Epithelial cell of proximal tubule (primary cell): ENCODE data around the gene ICE2. TPM values are rescaled to one million over a fixed set of nuclear protein-coding genes. Genes with fewer than 3 reads are reported as not detected.
A peak's percentile ranks its signal among the peaks of the same experiment; 100 is the strongest.

Experiments
- DNase-seq: peaks from one replicate; pipeline ENCODE4 v3.0.0-alpha.2; 2011; ENCODE audit warnings: low read depth
- H3K4me3 ChIP-seq: 2 replicates; pipeline ENCODE4 v1.5.1; 2011; ENCODE audit warnings: low read depth, mild to moderate bottlenecking, low read length
- total RNA-seq: library from RNA; depleted of rRNA; stranded (reverse); fragments of >200 nt; gene quantifications from 2 replicates; pipeline ENCODE4 v1.2.3, GENCODE V29; 2015
- TF ChIP-seq, protein P1 (sequence below): conservative IDR thresholded peaks from 2 replicates; pipeline ENCODE4 v1.5.1; 2012; ENCODE audit warnings: low read depth, mild to moderate bottlenecking, low read length

ICE2 gene
- total RNA-seq, 1 donor from 2014 or later: 10.6 TPM

DNA sequence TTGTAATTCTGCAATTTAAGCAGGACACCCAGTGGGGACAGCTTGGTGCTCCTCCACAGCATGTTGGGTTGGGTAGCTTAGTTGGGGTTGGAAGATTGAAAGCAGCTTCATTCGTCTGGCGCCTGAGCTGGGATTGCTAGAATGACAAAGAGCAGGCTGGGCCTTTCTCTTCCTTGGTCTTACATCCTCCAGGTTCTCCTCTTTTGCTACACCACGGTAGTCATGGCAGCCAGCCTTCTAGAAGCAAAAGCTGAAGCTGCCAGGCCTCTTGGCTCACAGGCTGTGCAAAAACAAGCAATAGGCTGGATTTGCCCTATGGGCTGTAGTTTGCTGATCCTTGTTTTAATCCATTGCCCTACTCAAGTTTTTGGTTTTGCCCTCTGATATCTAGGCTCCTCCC, 78.0 kb downstream of the ICE2 start:
- DNase-seq: no peak
- TF ChIP-seq, protein P1, sequence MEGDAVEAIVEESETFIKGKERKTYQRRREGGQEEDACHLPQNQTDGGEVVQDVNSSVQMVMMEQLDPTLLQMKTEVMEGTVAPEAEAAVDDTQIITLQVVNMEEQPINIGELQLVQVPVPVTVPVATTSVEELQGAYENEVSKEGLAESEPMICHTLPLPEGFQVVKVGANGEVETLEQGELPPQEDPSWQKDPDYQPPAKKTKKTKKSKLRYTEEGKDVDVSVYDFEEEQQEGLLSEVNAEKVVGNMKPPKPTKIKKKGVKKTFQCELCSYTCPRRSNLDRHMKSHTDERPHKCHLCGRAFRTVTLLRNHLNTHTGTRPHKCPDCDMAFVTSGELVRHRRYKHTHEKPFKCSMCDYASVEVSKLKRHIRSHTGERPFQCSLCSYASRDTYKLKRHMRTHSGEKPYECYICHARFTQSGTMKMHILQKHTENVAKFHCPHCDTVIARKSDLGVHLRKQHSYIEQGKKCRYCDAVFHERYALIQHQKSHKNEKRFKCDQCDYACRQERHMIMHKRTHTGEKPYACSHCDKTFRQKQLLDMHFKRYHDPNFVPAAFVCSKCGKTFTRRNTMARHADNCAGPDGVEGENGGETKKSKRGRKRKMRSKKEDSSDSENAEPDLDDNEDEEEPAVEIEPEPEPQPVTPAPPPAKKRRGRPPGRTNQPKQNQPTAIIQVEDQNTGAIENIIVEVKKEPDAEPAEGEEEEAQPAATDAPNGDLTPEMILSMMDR: no peak
- H3K4me3 ChIP-seq: no peak overlapping the region

DNA sequence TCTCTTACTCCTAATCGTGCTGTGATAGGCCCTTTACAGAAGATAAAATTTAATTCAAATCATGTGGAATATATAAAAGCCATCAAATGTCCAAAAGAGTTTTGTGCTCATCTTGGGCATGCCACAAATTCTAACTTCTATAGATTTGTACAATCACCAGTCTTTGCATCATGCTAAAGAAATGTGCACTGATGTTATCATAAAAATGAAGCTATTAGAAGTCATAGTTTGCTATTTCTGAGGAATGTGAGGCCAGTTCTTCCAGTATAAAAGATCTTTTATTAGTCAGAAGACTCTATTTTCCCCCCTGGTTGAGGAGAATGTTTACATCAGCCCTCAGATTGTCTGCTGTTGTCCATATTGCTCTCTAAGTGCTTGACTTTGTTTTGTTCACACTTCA, 79.0 kb downstream of the ICE2 start:
- DNase-seq: no peak
- TF ChIP-seq, protein P1: no peak
- H3K4me3 ChIP-seq: no peak overlapping the region

DNA sequence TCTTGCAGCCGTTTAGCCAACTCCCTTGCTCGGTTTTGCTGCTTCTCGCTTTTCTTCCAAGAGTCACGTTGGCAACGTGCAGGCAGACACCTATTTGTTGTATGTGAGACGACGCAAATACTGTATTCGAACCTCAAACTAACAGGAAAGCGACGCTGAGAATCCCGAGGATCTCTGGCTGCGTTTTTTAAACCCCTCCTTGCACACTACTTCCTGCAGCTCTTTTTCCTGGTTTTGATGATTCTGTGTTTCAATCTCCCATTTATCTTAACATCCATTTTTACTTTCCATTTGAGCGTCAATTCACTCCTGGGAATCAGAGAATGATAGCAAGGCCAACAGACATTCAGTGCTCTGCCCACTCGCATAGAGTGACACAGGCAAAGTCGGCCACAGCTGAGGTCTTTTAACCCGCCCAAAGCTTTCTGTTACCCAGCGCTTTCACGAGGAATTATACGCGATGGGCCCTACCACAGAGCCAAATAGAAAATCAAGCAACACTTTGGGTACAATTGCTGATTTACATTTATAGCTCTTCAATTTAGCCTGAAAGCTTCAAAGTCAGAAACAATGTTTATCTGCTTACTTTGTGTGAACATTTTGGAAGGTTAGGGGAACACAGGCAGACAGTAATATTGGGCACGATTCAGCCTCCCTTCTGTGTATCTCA, 79.6 kb downstream of the ICE2 start:
- peak overlapping the region; percentile 91 for H3K4me3 ChIP-seq
- TF ChIP-seq, protein P1: no peak
- DNase-seq: no peak

DNA sequence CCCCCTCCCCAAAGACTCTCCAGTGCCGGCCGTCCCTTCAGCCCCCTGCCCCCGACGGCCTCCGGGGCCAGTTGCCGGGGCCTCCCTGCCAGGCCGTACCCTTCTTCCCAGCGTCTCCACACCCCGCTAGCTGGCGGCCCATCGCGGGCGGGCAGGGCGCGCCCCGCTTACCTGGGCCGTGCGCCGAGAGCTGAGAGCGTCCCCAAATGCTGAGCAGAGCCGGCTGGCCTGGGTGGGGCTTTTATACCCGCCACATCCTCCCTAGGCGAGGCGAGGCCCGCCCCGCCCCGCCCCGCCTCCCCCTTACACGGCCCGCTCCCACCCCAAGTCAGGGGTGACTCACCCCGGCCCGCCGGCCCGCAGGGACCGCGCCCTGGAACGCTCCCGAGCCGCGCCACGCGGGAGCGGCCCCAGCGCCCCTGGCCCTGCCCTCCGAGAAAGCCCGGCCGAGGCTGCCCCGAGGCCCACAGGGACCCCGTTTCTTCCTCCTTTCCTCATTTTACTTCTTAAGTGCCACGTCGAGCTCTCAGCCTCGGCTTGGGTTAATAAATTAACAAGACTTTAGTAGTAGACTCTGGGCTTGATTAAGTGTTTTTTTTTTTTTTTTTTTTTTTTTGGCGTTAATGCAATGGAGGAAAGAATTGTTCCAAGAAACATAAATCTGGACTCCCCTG, 81.0 kb downstream of the ICE2 start, which contains the start of gene ANXA2:
Gene ANXA2 (minus strand): TSS at position 215 of the 674 bp plus-strand sequence. CDS start 11,911 bp downstream, outside the sequence.
- TF ChIP-seq, protein P1: no peak
- peak within 1 kb of the TSS; percentile 91 for H3K4me3 ChIP-seq
- no peak for DNase-seq

DNA sequence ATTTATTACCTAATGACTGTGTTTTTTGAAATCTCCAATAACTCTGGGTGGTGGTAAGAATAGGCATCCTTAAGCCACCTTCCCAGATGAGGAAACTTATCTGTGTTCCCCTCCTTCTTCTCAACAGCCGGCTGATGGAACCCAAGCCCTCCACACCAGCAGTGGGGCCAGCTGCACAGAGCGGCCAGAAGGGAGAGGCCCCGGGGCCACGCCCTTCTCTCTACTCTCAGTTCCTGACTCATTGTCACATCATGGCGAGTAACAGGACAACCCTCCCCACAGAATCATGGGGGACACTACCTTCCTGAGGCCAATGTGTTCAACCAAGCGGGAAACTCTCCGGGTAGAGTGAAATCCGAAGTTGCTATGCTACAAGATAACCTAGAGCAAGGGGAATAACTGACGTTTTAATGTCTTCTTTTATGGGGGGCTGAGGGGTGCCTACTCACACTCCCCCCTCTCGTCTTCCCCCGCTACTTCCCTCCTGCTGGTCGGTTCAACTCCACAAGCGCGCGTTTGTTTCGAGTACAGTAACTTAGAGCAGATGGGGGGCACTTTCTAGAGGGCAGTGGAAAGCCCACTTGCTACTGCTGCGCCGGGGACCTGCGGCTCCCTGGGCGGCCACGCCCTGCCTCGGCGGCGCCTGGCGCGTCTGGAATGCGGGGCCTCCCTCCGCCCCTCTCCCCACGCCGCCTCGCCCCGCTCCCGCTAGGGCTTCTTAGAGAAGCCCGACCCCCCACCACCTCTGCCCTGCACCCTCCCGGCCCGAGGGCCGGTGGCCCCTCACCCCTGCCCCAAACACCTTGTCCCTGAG, 81.8 kb downstream of the ICE2 start:
- TF ChIP-seq, protein P1: no peak
- peak overlapping the region; percentile 91 for H3K4me3 ChIP-seq
- no peak for DNase-seq

DNA sequence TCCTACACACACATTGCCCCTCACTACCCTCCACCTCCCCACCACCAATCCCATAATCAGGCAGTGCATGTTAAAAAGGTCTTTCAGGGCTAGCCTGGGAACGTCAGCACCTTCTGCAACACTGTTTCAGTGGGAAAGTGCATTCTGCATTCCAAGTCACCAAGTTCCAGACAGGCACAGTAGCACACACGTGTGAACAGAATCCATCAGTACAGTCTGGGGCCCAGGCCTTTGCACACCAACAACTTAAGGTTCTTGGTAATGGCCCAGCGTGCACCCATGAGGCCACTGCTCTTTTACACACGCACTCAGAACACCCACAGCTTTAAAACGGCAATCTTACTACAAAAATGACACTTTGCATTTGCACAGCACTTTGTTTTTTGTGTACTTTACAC, 82.4 kb downstream of the ICE2 start:
- no peak for DNase-seq
- H3K4me3 ChIP-seq: peak overlapping the region; percentile 91
- TF ChIP-seq, protein P1: no peak
